Spleen (tissue), 7 donors: ENCODE data around the gene HNRNPK.

Source experiments
- CTCF ChIP-seq, 11 experiments: fragments of 200-600 bp in 7 of 11; fragments of 450-650 bp in 4 of 11; sonication (generic) in 4 of 11; IDR thresholded peaks in 8 of 11; conservative IDR thresholded peaks in 3 of 11; 1 replicate in 7 of 11; 2 replicates in 4 of 11; pipeline versions ENCODE4 v1.4.0 to v1.8.0; 2016 to 2021; ENCODE audit warnings: antibody characterized with exemption in 11 of 11, inconsistent platforms in 4 of 11, mild to moderate bottlenecking in 1 of 11
- POLR2AphosphoS5 ChIP-seq, 3 donors: sonication (generic); formaldehyde crosslinking; IDR thresholded peaks; one replicate each; pipeline ENCODE4 v1.5.1; 2017; ENCODE audit warnings: antibody characterized with exemption in 3 of 3
- donor health status: DM: no; HTN: no; CAD: no; lungs with moderate emphysema.
- donor health status: DM: no; HTN: no; CAD: no.
- donor health status: DM: no; HTN: no; CAD: no.

DNA sequence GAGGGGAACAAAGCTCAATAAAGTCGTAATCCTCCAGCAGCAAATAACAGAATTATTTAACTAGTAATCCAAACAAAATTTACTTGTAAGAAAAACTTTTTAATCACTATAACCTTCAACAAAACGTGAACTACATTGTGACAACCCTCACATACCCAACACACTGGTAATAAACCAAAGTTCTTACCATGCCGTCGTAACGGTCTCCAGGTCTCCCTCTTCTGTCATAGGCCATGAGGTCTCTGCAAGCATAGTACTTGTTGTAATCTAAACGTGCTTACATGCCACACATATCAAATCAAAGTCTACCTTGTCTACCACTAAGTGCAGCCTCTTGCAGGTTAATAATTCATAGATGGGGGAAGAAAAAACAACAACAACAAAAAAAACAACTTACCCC is 8.5 kb downstream of the HNRNPK start:
- TF ChIP-seq CTCF (IDR thresholded peaks at IDR 0.05 in 8 of 11, conservative IDR thresholded peaks at IDR 0.05 in 3 of 11) = no peak
- peak in 1 of 3 donors; percentile 41 for TF ChIP-seq POLR2AphosphoS5 (IDR thresholded peaks at IDR 0.05)
